ENCODE data around the gene PFDN1.

- TF ChIP-seq CTCF (IDR thresholded peaks at IDR 0.05) (no peak), POLR2A (IDR thresholded peaks at IDR 0.05) (no peak)
Measured at GRCh38 chr5:140322751-140323731, 20.1 kb upstream of the PFDN1 start.
